GM19238 (cell line): ENCODE data around the gene PLEKHG4B.
"Not testable (repeated sequence)": the region's sequence is repeated elsewhere in the genome, so short reads cannot be mapped to it uniquely, and the experiment has no call there.

Experiments used
- DNase-seq: peaks from one replicate; pipeline ENCODE4 v3.0.0; 2011; ENCODE audit warnings: low spot score; ENCODE audit not compliant: insufficient read length

Gene PLEKHG4B

DNA sequence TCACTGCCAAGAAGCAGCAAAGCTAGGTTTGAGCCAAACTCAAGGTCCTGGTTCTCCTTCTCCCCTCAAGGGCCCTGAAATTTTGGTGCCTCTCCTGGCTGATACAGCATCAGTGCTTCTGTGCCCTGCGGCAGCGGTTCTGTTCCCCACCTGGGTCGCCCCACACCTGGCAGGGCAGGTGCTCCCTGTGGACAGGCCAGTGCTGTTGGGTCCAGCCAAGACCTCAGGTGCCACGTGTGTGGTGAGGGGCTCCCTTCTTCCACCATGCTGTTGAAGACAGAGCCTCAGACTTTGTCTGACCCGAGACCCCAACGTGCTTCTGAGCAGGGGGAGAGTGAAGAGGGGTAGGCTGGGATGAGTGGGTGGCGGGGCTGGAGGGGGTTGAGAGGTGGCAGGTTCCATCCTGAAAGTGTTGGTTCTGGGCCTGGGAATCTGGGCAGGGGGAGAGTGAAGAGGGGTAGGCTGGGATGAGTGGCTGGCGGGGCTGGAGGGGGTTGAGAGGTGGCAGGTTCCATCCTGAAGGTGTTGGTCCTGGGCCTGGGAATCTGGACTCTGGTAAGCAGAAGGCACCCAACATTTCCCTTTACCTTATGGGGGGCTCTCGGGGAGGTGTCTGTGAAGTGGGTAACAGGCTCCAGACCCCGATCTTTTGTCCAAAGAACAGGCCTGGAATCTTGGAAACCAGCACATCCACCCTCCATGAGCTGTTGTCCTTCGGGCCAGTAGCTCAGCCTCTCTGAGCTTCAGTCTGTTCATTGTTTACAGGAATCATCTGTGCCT lies 2.3 kb downstream of the PLEKHG4B start:
- DNase-seq, result no peak

DNA sequence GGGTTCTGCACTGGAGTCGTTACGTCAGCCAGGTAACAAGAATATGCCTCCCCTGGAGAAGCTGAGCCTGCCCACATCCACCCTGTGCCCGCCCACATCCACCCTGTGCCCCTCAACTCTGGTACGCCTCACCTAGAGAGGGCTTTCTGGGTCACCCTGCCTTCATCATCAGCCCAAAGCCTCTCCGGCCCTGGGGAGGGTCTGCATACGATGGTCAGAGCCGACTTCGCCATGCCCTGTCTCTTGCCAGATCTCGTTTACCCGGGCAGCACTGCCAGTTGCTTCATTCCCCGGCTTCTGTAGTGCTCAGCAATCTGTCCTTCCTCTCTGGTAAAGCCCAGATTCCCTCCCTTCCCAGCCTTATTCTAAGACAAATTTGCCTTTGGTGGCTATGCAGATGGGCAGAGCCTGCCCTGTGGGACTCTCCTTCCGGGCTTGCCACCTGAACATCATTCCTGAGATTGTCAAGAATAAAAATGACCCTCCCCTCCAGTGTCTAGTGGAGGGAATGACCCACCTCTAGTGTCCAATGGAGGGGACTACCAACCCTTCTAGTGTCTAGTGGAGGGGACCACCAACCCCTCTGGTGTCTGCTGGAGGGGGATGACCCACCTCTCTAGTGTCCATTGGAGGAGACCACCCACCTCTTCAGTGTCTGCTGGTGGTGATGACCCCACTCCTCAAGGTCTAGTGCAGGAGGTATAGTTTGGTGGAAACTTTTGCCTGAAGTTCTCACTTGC lies 3.4 kb downstream of the PLEKHG4B start:
- DNase-seq, result no peak

GRCh38 chr5:96976-97660 lies 5.2 kb downstream of the PLEKHG4B start:
- DNase-seq, result no peak

- no peak for DNase-seq
These were observed 7.8 kb downstream of the PLEKHG4B start for GRCh38 chr5:99815-100214.

GRCh38 chr5:102411-103043 lies 10.6 kb downstream of the PLEKHG4B start:
- DNase-seq, result no peak

DNA sequence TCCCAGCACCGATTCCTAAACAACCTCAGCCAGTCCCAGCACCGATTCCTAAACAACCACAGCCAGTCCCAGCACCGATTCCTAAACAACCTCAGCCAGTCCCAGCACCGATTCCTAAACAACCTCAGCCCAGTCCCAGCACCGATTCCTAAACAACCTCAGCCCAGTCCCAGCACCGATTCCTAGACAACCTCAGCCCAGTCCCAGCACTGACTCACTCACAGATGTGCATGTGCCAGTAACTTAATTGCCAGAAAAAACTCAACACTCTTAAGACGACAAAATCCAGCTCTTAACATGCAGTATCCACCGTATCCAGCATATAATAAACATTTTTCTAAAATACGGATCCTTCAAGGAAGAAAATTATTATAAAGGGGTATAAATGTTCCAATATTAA lies 12.1 kb downstream of the PLEKHG4B start:
- not testable (repeated sequence) for DNase-seq

DNA sequence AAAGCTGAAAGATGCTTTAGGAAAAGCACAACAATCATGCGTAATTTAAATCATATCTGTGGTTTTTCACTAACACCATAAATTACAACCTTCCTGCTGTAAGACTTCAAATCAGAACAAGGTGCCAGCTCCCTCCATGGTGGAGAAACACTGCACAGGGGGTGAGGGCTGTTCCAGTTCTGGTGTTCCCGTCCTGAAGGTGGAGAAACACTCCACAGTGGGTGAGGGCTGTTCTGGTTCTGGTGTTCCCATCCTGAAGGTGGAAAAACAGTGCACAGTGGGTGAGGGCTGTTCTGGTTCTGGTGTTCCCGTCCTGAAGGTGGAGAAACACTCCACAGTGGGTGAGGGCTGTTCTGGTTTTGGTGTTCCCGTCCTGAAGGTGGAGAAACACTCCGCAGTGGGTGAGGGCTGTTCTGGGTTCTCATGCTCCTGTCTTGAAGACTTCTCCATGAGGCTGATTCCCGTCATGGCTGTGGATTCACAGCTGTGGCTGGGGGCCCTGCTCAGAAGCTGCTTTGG lies 12.9 kb downstream of the PLEKHG4B start:
- no peak for DNase-seq

DNA sequence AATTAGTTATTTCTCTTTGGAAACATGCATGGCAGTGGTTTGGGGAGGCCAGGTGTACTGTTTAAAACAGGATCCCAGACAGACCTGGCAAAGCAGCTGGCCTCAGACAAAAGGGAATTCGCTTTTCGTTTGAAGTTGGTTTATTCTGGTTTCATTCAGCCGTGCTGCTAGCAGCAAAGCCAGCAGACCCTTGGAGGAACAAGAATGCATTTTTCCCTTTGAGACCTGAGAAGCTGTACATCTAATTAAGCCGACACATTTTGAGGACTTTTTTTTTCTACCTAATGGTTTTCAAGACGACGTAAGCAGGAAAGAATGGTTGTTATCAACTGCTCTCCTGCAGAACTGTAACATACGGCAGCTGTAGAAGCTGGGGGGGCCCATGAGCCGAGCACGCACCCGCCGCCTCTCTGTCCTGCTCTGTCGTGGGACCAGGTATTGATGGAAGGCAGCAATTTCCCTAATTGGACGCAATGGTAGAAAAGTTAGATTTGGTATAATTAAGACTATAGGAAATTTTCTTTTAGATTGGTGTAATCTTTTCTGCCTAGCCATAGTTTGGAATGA lies 13.6 kb downstream of the PLEKHG4B start:
- DNase-seq, result no peak

GRCh38 chr5:106587-106986 lies 14.6 kb downstream of the PLEKHG4B start:
- DNase-seq, result no peak

GRCh38 chr5:107526-107925 lies 15.6 kb downstream of the PLEKHG4B start:
- DNase-seq, result no peak

GRCh38 chr5:109826-110225 lies 17.9 kb downstream of the PLEKHG4B start:
- no peak for DNase-seq

- DNase-seq, result no peak
These were observed 18.4 kb downstream of the PLEKHG4B start for GRCh38 chr5:110270-110888.

GRCh38 chr5:111171-111570 lies 19.2 kb downstream of the PLEKHG4B start:
- DNase-seq, result no peak

DNA sequence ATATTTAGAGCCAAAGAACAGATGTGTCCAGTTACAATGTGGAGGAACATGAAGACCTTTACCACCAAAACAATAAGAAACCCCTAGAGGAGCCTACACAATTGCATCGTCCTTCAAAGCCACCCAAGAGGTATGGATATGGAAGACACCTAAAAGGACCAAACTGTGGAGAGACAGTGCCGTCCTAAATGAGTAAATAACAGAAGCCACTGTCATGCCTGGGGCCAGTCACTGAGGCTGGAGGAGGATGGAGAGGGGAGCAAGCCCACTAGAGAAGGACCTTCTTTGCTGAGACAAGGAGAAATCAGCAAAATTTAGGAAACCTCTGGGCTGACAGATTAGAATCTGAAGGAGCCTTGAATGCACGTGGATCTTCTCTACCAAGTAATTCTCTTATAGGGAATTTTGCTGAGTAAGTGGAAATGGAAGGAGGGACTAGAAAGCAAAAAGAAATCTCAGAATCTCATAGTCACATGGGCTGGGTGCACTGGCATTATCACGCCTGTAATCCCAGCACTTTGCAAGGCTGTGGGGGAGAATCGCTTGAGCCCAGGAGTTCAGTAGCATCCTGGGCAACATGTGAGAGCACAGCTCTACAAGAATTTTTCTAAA lies 27.6 kb downstream of the PLEKHG4B start:
- DNase-seq, result no peak

GRCh38 chr5:121432-121831 lies 29.5 kb downstream of the PLEKHG4B start:
- no peak for DNase-seq

DNA sequence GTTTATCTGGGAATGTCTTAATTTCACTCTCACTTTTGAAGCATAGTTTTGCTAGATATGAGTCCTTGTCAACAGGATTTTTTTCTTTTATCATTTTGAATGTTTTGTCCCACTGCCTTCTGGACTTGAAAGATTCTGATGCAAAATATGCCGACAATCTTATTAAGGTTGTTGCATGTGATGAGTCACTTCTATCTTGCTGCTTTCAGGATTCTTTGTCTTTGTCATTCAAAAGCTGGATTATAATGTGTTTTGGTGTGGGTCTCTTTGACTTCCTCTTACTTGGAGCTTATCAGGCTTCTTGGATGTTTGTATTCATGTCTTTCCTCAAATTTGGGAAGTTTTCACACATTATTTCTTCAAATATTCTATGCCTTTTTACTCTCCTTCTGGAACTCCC lies 33.8 kb downstream of the PLEKHG4B start:
- no peak for DNase-seq

DNA sequence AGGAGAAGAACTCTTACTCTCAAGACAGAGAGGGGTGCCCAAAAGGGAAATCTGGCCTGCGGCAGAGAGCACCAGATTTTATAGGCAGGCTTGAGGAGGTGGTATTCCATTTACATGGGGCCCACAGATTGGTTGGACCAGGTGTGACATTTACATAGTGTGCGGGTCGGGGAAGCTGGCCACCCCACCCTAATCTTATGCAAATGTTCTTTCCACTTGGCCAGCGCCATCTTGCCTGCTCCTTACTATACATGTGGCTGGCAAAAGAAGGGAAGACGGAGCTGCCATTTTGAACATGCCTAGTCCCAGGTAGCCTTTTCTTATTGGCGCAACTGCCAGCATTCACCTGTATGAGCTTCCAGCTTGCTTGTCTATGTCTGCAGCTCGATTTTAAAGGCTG lies 34.8 kb downstream of the PLEKHG4B start:
- DNase-seq, result no peak

DNA sequence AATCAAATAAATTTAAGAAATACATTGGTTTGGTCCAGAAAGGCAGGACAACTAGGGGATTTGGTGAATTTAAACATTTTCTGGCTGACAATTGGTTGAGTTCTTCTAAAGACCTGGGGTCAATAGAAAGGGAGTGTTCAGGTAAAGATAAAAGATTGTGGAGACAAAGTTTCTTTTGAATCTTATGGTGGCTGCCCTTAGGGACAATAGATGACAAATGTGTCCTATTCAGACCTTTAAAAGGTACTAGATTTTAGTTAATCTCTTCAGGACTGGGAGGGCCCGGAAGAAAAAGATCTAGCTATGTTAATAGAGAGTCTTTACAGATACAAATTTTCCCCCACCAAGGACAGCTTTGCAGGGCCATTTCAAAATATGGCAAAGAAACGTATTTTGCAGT lies 35.9 kb downstream of the PLEKHG4B start:
- DNase-seq, result no peak

DNA sequence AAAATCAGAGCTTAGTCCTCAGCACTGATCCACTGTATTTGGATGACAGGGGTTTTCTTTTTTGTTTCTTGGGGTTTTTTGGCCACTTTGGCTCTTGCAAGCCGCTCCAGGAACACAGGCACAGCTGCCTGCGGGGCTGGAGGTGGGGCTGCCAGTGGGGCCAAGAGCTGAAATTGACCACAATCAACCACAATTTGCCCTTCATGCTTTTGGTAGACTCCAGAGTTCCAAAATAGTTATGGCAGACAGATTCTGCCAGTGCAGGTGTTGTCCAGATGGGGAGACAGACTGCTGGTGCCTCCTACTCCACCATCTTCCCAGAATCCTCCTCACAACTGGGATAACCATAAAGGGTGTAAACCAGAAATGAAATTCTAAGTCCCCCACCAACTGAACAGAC lies 36.5 kb downstream of the PLEKHG4B start:
- DNase-seq, result no peak

DNA sequence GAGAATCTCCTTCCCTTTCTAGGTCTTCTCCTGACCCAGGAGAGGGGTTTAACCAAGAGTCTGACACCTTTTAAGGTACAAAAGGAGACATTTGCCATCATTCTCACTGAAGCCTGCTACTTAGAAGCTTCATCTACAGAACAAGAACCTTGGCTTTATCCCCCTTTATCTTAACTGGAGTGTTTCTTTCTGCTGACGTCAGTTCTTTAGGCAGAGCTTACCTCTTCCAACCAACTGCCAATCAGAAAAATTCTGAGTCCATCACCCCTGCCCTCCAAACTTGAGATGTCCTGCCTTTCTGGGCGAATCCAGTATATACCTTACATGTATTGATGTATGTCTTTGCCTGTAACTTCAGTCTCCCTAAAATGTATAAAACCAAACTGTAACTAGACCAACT lies 37.2 kb downstream of the PLEKHG4B start:
- no peak for DNase-seq
